ENCODE measurements around the gene SLCO2A1.

The SLCO2A1 gene

DNA sequence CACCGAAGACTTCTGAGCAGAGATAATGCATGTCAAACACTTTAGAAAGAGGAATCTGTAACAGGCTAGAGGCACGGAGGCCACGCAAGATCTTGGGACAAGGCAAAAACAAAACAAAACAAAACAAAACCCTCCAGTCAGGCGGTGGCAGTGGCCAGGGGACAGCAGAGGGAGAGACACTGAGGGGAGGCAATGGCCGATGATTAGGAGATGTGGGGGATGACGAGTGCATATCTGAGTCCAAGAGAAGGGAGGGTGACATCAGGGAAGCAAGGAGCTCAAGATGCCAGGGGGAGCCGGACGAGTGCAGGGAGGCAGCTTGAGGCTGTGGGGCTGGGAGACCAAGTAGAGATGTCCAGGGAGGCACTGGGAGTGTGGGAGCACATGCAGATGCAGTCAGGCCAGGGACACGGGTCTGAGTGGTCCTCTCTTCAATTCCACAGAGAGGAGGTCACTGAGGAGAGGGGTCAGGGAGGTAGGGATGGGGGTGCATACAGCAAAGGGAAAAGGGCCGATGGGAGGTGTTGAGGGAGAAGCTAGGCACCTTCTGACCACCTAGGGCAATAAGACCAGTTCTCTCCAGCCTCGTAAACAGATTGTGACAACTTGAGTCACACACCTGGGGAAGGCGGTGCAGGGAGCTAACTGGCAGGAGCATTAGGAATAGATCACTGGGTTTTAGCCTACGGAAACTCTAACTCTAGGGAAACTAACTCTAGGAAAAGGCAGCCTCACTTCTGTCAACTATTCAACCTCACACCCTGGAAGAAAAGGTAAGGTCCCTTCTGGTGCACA lies 29.6 kb downstream of the SLCO2A1 start:
- H3K27me3 ChIP-seq (ENCODE audit: insufficient read depth, insufficient read length) = peaks cover 64% of the 10 kb centered on the region
- no peak overlapping the region for H3K9ac ChIP-seq (ENCODE audit: insufficient read length, low read depth)
- no peaks in the 10 kb centered on the region for H3K36me3 ChIP-seq (ENCODE audit: insufficient read depth, insufficient read length, low read length)
- H3K4me1 ChIP-seq (ENCODE audit: insufficient read depth, insufficient read length) = peaks cover 9% of the 10 kb centered on the region
- TF ChIP-seq ZNF274 (IDR thresholded peaks at IDR 0.05; ENCODE audit: low read depth, low read length) = no peak
- no peak for TF ChIP-seq SUZ12 (IDR thresholded peaks at IDR 0.05; ENCODE audit: extremely low read depth, insufficient read depth, insufficient read length)
- no peak for TF ChIP-seq YY1 (IDR thresholded peaks at IDR 0.05; ENCODE audit: insufficient read depth, insufficient read length)
- no peak for DNase-seq (ENCODE audit: low read depth, low spot score)
- no peak overlapping the region for H3K4me3 ChIP-seq (ENCODE audit: insufficient read length, low read depth)
- peaks cover 5% of the 10 kb centered on the region; the same call in 1 of the 2 replicates for H3K9me3 ChIP-seq (ENCODE audit: insufficient read depth, low read length)

DNA sequence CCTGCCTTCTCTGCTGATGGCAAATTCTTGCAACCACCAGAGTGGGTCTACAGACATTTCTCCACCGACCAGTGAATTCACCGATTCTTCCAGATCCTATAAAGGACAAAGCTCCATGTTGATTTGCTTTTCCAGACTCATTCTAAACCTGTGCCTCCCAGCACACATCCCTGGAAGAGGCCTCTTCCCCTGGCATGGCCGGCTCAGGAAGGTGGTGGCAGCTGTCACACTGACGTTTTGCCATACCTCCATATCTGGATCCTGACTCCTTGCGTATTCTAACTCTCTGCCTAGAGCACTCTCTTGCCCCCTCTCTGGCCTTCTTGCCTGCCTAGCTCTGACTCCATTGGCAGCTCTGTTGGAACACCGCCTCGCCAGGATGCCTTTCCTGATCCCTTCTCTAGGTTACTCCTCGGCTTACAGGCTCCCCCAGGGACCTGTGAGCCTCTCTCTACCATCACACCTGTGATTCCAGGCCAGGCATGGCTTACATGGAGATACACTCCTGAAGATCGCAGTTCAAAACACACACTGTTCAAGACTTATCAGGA lies 31.0 kb downstream of the SLCO2A1 start:
- no peak overlapping the region for H3K4me3 ChIP-seq (ENCODE audit: insufficient read length, low read depth)

DNA sequence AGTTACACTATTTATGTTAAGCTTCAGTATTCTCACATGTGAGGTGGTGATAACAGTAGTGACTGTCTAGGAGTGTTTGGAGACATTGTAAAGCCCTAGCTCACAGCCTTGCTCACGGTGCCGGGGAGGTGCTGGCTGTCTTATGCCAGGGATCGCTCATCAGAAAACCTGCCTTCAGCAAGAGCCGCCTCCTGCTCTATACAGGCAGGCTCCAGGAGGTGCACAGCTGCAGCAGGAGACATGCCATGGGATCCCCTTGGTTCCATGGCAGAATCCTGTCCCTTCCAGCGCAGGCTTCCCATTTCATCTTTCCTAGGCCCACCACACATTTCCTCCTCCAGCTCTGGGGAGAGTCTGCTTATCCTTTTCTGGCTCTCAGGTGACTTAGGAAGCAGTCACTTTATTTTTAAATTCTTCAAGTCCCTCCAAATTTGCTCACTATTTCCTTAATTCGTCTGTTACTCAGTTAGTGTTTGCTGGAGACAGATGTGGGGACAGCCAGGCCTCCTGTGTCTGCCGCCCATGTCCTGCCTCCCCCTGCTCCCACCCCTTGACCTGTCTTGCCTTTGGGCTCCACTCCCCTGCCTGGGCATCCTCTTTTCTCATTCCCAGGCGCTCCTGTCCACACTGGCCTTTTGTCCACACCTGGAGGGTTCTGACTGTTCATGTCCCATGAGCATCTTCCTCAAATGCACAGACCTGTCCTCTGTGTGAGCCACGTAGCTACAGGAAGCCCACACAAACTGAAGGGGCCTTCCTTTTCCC lies 31.7 kb downstream of the SLCO2A1 start:
- Histone ChIP-seq H3K4me3 (ENCODE audit: insufficient read length, low read depth) (no peak overlapping the region), H3K27me3 (ENCODE audit: insufficient read depth, insufficient read length) (peaks cover 84% of the 10 kb centered on the region), H3K4me1 (ENCODE audit: insufficient read depth, insufficient read length) (peaks cover 9% of the 10 kb centered on the region), H3K9me3 (ENCODE audit: insufficient read depth, low read length) (no peaks in the 10 kb centered on the region), H3K9ac (ENCODE audit: insufficient read length, low read depth) (no peak overlapping the region), H3K36me3 (ENCODE audit: insufficient read depth, insufficient read length, low read length) (no peaks in the 10 kb centered on the region)
- DNase-seq (ENCODE audit: low read depth, low spot score) = no peak
- TF ChIP-seq YY1 (IDR thresholded peaks at IDR 0.05; ENCODE audit: insufficient read depth, insufficient read length) (no peak), SUZ12 (IDR thresholded peaks at IDR 0.05; ENCODE audit: extremely low read depth, insufficient read depth, insufficient read length) (no peak), ZNF274 (IDR thresholded peaks at IDR 0.05; ENCODE audit: low read depth, low read length) (no peak)

More for the DNA sequence above, 31.0 kb downstream of the SLCO2A1 start:
- Histone ChIP-seq H3K36me3 (ENCODE audit: insufficient read depth, insufficient read length, low read length) (no peaks in the 10 kb centered on the region), H3K27me3 (ENCODE audit: insufficient read depth, insufficient read length) (peaks cover 77% of the 10 kb centered on the region), H3K9ac (ENCODE audit: insufficient read length, low read depth) (no peak overlapping the region), H3K9me3 (ENCODE audit: insufficient read depth, low read length) (no peaks in the 10 kb centered on the region), H3K4me1 (ENCODE audit: insufficient read depth, insufficient read length) (peaks cover 9% of the 10 kb centered on the region)
- TF ChIP-seq YY1 (IDR thresholded peaks at IDR 0.05; ENCODE audit: insufficient read depth, insufficient read length) = no peak
- DNase-seq (ENCODE audit: low read depth, low spot score) = no peak

DNA sequence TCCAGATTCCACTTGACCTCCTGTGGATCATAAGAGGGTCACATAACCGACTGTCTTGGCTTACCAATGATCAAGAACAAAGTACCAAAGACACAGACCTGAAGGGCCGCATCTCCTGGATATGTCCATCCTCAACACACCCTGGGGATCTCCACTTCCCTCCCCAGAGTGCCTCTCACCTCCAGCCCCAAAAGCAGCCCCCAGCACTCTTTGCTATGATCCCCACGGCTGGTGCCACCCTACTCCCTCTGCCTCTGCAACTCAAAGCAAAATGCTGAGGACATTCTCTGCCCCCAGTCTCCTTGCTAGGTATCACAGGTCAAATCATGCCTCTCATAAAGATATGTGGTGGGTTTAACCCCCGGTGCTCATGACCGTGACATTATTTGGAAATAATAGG lies 32.7 kb downstream of the SLCO2A1 start:
- Histone ChIP-seq H3K27me3 (ENCODE audit: insufficient read depth, insufficient read length) (peaks cover 91% of the 10 kb centered on the region), H3K36me3 (ENCODE audit: insufficient read depth, insufficient read length, low read length) (no peaks in the 10 kb centered on the region), H3K4me1 (ENCODE audit: insufficient read depth, insufficient read length) (peaks cover 9% of the 10 kb centered on the region), H3K4me3 (ENCODE audit: insufficient read length, low read depth) (no peak overlapping the region), H3K9ac (ENCODE audit: insufficient read length, low read depth) (no peak overlapping the region), H3K9me3 (ENCODE audit: insufficient read depth, low read length) (no peaks in the 10 kb centered on the region; the same call in 1 of the 2 replicates)
- no peak for DNase-seq (ENCODE audit: low read depth, low spot score)
- TF ChIP-seq YY1 (IDR thresholded peaks at IDR 0.05; ENCODE audit: insufficient read depth, insufficient read length) (no peak), SUZ12 (IDR thresholded peaks at IDR 0.05; ENCODE audit: extremely low read depth, insufficient read depth, insufficient read length) (no peak), ZNF274 (IDR thresholded peaks at IDR 0.05; ENCODE audit: low read depth, low read length) (no peak)

DNA sequence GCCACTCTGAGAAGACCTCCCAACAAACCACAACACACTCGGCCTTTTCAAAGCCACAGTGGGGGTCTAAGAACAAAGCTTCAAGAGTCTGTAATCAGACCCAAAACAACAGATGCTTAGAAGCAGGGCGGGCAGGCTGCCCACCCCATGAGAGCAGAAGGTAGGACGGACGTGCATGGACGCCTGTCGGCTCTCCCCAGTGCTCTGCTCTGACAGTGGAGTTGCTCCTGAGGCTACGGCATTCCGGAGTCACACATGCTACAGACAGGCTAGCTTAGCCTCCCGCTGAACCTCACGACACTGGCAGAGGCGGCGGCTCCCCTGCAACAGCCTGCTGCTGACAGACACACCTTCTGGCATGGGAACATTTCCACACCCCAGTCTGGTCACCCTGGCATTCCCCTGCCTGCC lies 33.5 kb downstream of the SLCO2A1 start:
- H3K27me3 ChIP-seq (ENCODE audit: insufficient read depth, insufficient read length) = peaks cover 85% of the 10 kb centered on the region
- H3K36me3 ChIP-seq (ENCODE audit: insufficient read depth, insufficient read length, low read length) = no peaks in the 10 kb centered on the region
- H3K9me3 ChIP-seq (ENCODE audit: insufficient read depth, low read length) = no peaks in the 10 kb centered on the region; the same call in 1 of the 2 replicates
- H3K4me3 ChIP-seq (ENCODE audit: insufficient read length, low read depth) = no peak overlapping the region
- TF ChIP-seq SUZ12 (IDR thresholded peaks at IDR 0.05; ENCODE audit: extremely low read depth, insufficient read depth, insufficient read length) (no peak), ZNF274 (IDR thresholded peaks at IDR 0.05; ENCODE audit: low read depth, low read length) (no peak), YY1 (IDR thresholded peaks at IDR 0.05; ENCODE audit: insufficient read depth, insufficient read length) (no peak)
- H3K9ac ChIP-seq (ENCODE audit: insufficient read length, low read depth) = no peak overlapping the region
- peaks cover 12% of the 10 kb centered on the region for H3K4me1 ChIP-seq (ENCODE audit: insufficient read depth, insufficient read length)
- DNase-seq (ENCODE audit: low read depth, low spot score) = no peak

DNA sequence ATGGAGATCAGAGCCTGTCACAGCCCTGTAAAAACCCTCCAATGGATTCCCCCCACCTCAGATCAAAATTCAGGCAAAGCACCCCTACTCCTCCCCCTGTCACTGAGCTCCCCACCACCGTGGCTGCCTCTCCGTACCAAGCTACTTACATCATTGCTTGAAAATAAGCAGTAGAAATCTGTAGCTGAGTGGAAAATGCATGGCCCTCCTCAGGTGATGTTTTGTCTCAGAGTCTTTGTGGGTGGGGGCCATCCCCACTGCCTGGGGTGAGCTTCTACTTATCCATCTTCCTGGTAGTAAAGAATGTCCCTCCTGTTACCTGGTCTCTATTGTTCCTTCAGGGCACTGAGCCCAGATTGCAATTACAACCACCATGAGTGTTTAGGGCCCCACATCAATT lies 34.5 kb downstream of the SLCO2A1 start:
- Histone ChIP-seq H3K9ac (ENCODE audit: insufficient read length, low read depth) (no peak overlapping the region), H3K9me3 (ENCODE audit: insufficient read depth, low read length) (no peaks in the 10 kb centered on the region; the same call in 1 of the 2 replicates), H3K27me3 (ENCODE audit: insufficient read depth, insufficient read length) (peaks cover 85% of the 10 kb centered on the region), H3K4me3 (ENCODE audit: insufficient read length, low read depth) (no peak overlapping the region), H3K4me1 (ENCODE audit: insufficient read depth, insufficient read length) (peaks cover 12% of the 10 kb centered on the region), H3K36me3 (ENCODE audit: insufficient read depth, insufficient read length, low read length) (no peaks in the 10 kb centered on the region)
- DNase-seq (ENCODE audit: low read depth, low spot score) = no peak
- TF ChIP-seq YY1 (IDR thresholded peaks at IDR 0.05; ENCODE audit: insufficient read depth, insufficient read length) (no peak), SUZ12 (IDR thresholded peaks at IDR 0.05; ENCODE audit: extremely low read depth, insufficient read depth, insufficient read length) (no peak), ZNF274 (IDR thresholded peaks at IDR 0.05; ENCODE audit: low read depth, low read length) (no peak)

Measured in NT2/D1 (cell line).